H9 (cell line): ENCODE measurements around the gene TRNAU1AP. TPM values are rescaled to one million over a fixed set of nuclear protein-coding genes. Genes with fewer than 3 reads are reported as not detected.

Experiments used
- DNase-seq: peaks from one replicate; pipeline ENCODE4 v3.0.0-alpha.2; 2017
- H2AFZ ChIP-seq: one replicate; pipeline ENCODE4 v1.6.1; 2013; ENCODE audit warnings: mild to moderate bottlenecking, low read length, control low read depth, moderate library complexity
- H2AK5ac ChIP-seq: 2 replicates; pipeline ENCODE4 v1.6.1; 2013; ENCODE audit warnings: low read length, control low read depth, mixed read lengths; ENCODE audit not compliant: insufficient read length
- H2BK120ac ChIP-seq: one replicate; pipeline ENCODE4 v1.6.1; 2013; ENCODE audit warnings: low read depth, mild to moderate bottlenecking, low read length, control low read depth, inconsistent platforms; ENCODE audit not compliant: poor library complexity, severe bottlenecking
- H2BK12ac ChIP-seq: 2 replicates; pipeline ENCODE4 v1.6.1; 2013; ENCODE audit warnings: low read length, control low read depth, mixed read lengths, low read depth; ENCODE audit not compliant: insufficient read length
- H2BK15ac ChIP-seq: 2 replicates; pipeline ENCODE4 v1.6.1; 2013; ENCODE audit warnings: low read depth, low read length, control low read depth
- H2BK20ac ChIP-seq: one replicate; pipeline ENCODE4 v1.6.1; 2013; ENCODE audit warnings: low read depth, mild to moderate bottlenecking, low read length, control low read depth, inconsistent platforms; ENCODE audit not compliant: poor library complexity, severe bottlenecking
- H2BK5ac ChIP-seq: 2 replicates; pipeline ENCODE4 v1.6.1; 2013; ENCODE audit warnings: low read length, control low read depth, mixed read lengths; ENCODE audit not compliant: insufficient read length
- H3K14ac ChIP-seq: 2 replicates; pipeline ENCODE4 v1.6.1; 2013; ENCODE audit warnings: low read length, control low read depth; ENCODE audit not compliant: insufficient read depth
- H3K18ac ChIP-seq: 2 replicates; pipeline ENCODE4 v1.6.1; 2013; ENCODE audit warnings: low read depth, mild to moderate bottlenecking, mixed read lengths, low read length, control low read depth; ENCODE audit not compliant: insufficient read length
- H3K23ac ChIP-seq: 2 replicates; pipeline ENCODE4 v1.6.1; 2013; ENCODE audit warnings: low read length, control low read depth, mixed read lengths, low read depth; ENCODE audit not compliant: insufficient read length
- H3K23me2 ChIP-seq: 2 replicates; pipeline ENCODE4 v1.6.1; 2013; ENCODE audit warnings: low read depth, mild to moderate bottlenecking, mixed read lengths, low read length, control low read depth; ENCODE audit not compliant: insufficient read length, poor library complexity, severe bottlenecking
- H3K27ac ChIP-seq: 2 replicates; pipeline ENCODE4 v1.5.1; 2013; ENCODE audit warnings: low read length, control low read depth, mixed read lengths, low read depth; ENCODE audit not compliant: insufficient read length
- H3K27me3 ChIP-seq: 2 replicates; pipeline ENCODE4 v1.6.1; 2013; ENCODE audit warnings: low read length, control low read depth, inconsistent platforms; ENCODE audit not compliant: insufficient read depth
- H3K4ac ChIP-seq: 2 replicates; pipeline ENCODE4 v1.6.1; 2013; ENCODE audit warnings: low read depth, mild to moderate bottlenecking, control low read depth, inconsistent platforms, low read length, moderate library complexity
- H3K4me1 ChIP-seq: 2 replicates; pipeline ENCODE4 v1.6.1; 2013; ENCODE audit warnings: low read length, control low read depth, inconsistent platforms; ENCODE audit not compliant: insufficient read depth
- H3K4me2 ChIP-seq: 2 replicates; pipeline ENCODE4 v1.6.1; 2013; ENCODE audit warnings: low read length, control low read depth, mixed read lengths; ENCODE audit not compliant: insufficient read length, insufficient read depth
- H3K56ac ChIP-seq: 2 replicates; pipeline ENCODE4 v1.6.1; 2013; ENCODE audit warnings: low read depth, mild to moderate bottlenecking, mixed read lengths, low read length, control low read depth; ENCODE audit not compliant: insufficient read length
- H3K79me1 ChIP-seq: 2 replicates; pipeline ENCODE4 v1.6.1; 2013; ENCODE audit warnings: low read depth, mild to moderate bottlenecking, moderate library complexity, low read length, control low read depth, inconsistent platforms; ENCODE audit not compliant: insufficient read depth, poor library complexity, severe bottlenecking
- H3K79me2 ChIP-seq: 2 replicates; pipeline ENCODE4 v1.6.1; 2013; ENCODE audit warnings: low read length, control low read depth, inconsistent platforms; ENCODE audit not compliant: insufficient read depth
- H3K9ac ChIP-seq: 2 replicates; pipeline ENCODE4 v1.6.1; 2013; ENCODE audit warnings: low read length, control low read depth, mixed read lengths; ENCODE audit not compliant: insufficient read length; ENCODE audit errors: extremely low read depth
- H3K9me3 ChIP-seq: one replicate; pipeline ENCODE4 v1.6.1; 2013; ENCODE audit warnings: low read depth, low read length, inconsistent platforms; ENCODE audit not compliant: control insufficient read depth
- H3T11ph ChIP-seq: one replicate; pipeline ENCODE4 v1.6.1; 2013; ENCODE audit warnings: mild to moderate bottlenecking, low read length, control low read depth, inconsistent platforms
- H4K20me1 ChIP-seq: one replicate; pipeline ENCODE4 v1.6.1; 2013; ENCODE audit not compliant: control insufficient read depth, insufficient read length, insufficient read depth
- H4K5ac ChIP-seq: 2 replicates; pipeline ENCODE4 v1.6.1; 2013; ENCODE audit warnings: low read depth, mild to moderate bottlenecking, mixed read lengths, low read length, control low read depth; ENCODE audit not compliant: insufficient read length
- H4K8ac ChIP-seq: replicated peaks from 2 replicates; pipeline ENCODE4 v1.6.1; 2013; ENCODE audit warnings: low read length, control low read depth, mixed read lengths, low read depth; ENCODE audit not compliant: insufficient read length
- H4K91ac ChIP-seq: 2 replicates; pipeline ENCODE4 v1.6.1; 2013; ENCODE audit warnings: low read depth, mild to moderate bottlenecking, moderate library complexity, mixed read lengths, low read length, control low read depth; ENCODE audit not compliant: insufficient read length
- H3K27ac Mint-ChIP-seq, 3 experiments: 2 replicates in 2 of 3; 3 replicates in 1 of 3; pipeline ENCODE4 v1.8.0; 2020 to 2021; ENCODE audit warnings: mixed read lengths in 3 of 3, mild to moderate bottlenecking in 1 of 3, moderate library complexity in 1 of 3
- H3K27me3 Mint-ChIP-seq: 2 replicates; pipeline ENCODE4 v1.8.0; 2021; ENCODE audit warnings: low read depth, mild to moderate bottlenecking, moderate library complexity, mixed read lengths
- H3K36me3 Mint-ChIP-seq, 3 experiments: 2 replicates in 2 of 3; 3 replicates in 1 of 3; pipeline ENCODE4 v1.8.0; 2020 to 2021; ENCODE audit warnings: low read depth in 3 of 3, mixed read lengths in 3 of 3; ENCODE audit not compliant: insufficient read depth in 1 of 3
- H3K4me1 Mint-ChIP-seq, 2 experiments: 2 replicates each; pipeline ENCODE4 v1.8.0; 2020; ENCODE audit warnings: mixed read lengths in 2 of 2
- H3K4me3 Mint-ChIP-seq, 2 experiments: 2 replicates in 1 of 2; 3 replicates in 1 of 2; pipeline ENCODE4 v1.8.0; 2020 to 2021; ENCODE audit warnings: mild to moderate bottlenecking in 2 of 2, mixed read lengths in 2 of 2, moderate library complexity in 1 of 2
- H3K9me3 Mint-ChIP-seq, 2 experiments: 2 replicates in 1 of 2; 3 replicates in 1 of 2; pipeline ENCODE4 v1.8.0; 2020; ENCODE audit warnings: mild to moderate bottlenecking in 2 of 2, mixed read lengths in 2 of 2, moderate library complexity in 1 of 2
- WGBS: extraction: QIAGEN DNeasy Blood & Tissue Kit; methylation state at CpG from one replicate; pipeline ENCODE4 v1.1.7; 2013; ENCODE audit warnings: missing lambda C conversion rate, low lambda C conversion rate, mixed read lengths; ENCODE audit not compliant: insufficient read length; ENCODE audit errors: extremely low coverage; 5-methylcytosine and 5-hydroxymethylcytosine counted together
- total RNA-seq: library from RNA; stranded (reverse); gene quantifications from 2 replicates; pipeline ENCODE4 v1.2.1, GENCODE V29; 2021
- TF ChIP-seq, protein P1 (sequence below): fragments of 200-600 bp; sonication (generic); conservative IDR thresholded peaks from 3 replicates; pipeline ENCODE4 v1.8.0; 2021; ENCODE audit warnings: antibody characterized with exemption, mild to moderate bottlenecking

The TRNAU1AP gene
- total RNA-seq, 1 experiment from 2014 or later: 45.0 TPM

DNA sequence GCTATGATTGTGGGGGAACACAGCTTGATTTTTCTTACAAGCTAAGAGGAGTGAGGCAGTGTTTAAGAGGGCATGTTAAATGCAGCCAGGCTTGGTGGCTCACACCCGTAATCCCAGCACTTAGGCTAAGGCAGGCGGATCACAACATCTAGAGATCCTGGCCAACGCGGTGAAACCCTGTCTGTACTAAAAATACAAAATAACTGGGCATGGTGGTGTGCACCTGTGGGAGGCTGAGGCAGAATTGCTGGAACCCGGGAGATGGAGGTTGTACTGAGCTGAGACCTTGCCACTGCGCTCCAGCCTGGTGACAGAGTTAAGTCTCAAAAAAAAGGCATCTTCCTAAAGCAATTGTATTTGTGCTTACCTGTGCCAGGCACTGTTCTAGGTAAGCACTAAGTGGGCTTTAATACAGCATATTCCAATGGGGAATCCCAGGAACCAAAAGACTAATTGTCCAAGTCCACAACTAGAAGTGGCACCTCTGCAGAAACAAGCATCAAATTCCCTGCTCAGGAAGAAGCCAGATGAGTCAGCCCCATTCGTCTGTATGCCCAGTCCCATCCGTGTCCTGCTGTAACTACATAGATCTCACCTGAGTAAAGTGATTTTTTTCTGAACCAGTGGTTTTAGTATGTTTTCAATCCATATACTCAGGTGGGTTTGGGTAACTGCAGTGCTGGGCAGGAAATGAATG, 42.5 kb upstream of the TRNAU1AP start:
- no peak overlapping the region for H3K14ac ChIP-seq
- peak overlapping the region; percentile 99 for H3K9ac ChIP-seq
- peaks cover 18 to 33% of the 10 kb centered on the region in 2 experiments for H3K4me1 Mint-ChIP-seq
- no peak overlapping the region for H2BK20ac ChIP-seq
- peaks cover 56% of the 10 kb centered on the region for H3K27me3 Mint-ChIP-seq
- H3K36me3 Mint-ChIP-seq: peaks cover 67 to 81% (median 80%) of the 10 kb centered on the region in 3 experiments
- peak overlapping the region; percentile 89 for H3K27ac ChIP-seq
- H4K5ac ChIP-seq: peak overlapping the region; percentile 79
- H3K4me1 ChIP-seq: peaks cover 2% of the 10 kb centered on the region; the same call in 1 of the 2 replicates
- no peak overlapping the region for H3K56ac ChIP-seq
- no peak overlapping the region for H3K23ac ChIP-seq
- H2BK5ac ChIP-seq: no peak overlapping the region
- H3K27ac Mint-ChIP-seq: peak overlapping the region; percentile 94 to 99 (median 99)
- no peak overlapping the region for H2BK120ac ChIP-seq
- no peak overlapping the region for H3K4ac ChIP-seq
- TF ChIP-seq, protein P1, sequence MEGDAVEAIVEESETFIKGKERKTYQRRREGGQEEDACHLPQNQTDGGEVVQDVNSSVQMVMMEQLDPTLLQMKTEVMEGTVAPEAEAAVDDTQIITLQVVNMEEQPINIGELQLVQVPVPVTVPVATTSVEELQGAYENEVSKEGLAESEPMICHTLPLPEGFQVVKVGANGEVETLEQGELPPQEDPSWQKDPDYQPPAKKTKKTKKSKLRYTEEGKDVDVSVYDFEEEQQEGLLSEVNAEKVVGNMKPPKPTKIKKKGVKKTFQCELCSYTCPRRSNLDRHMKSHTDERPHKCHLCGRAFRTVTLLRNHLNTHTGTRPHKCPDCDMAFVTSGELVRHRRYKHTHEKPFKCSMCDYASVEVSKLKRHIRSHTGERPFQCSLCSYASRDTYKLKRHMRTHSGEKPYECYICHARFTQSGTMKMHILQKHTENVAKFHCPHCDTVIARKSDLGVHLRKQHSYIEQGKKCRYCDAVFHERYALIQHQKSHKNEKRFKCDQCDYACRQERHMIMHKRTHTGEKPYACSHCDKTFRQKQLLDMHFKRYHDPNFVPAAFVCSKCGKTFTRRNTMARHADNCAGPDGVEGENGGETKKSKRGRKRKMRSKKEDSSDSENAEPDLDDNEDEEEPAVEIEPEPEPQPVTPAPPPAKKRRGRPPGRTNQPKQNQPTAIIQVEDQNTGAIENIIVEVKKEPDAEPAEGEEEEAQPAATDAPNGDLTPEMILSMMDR: no peak
- H4K91ac ChIP-seq: no peak overlapping the region
- no peaks in the 10 kb centered on the region for H3K9me3 ChIP-seq
- H3K4me3 Mint-ChIP-seq: peak overlapping the region; percentile 97
- H3K23me2 ChIP-seq: peaks cover 4% of the 10 kb centered on the region
- no peak overlapping the region for H3T11ph ChIP-seq
- peaks cover 7 to 8% of the 10 kb centered on the region in 2 experiments for H3K9me3 Mint-ChIP-seq
- no peaks in the 10 kb centered on the region for H3K79me2 ChIP-seq
- no peak overlapping the region for H2AFZ ChIP-seq
- peaks cover 3% of the 10 kb centered on the region for H4K20me1 ChIP-seq
- no peak overlapping the region for H2AK5ac ChIP-seq
- peak overlapping the region; percentile 65 for H3K4me2 ChIP-seq
- no peak overlapping the region for H2BK15ac ChIP-seq
- H4K8ac ChIP-seq: peak overlapping the region; percentile 38
- H3K27me3 ChIP-seq: no peaks in the 10 kb centered on the region
- no peaks in the 10 kb centered on the region for H3K79me1 ChIP-seq
- no CpG with 5 or more reads among the region's 8 CpGs for whole genome bisulfite sequencing
- peak overlapping the region; percentile 9 for H3K18ac ChIP-seq
- no peak for DNase-seq
- no peak overlapping the region for H2BK12ac ChIP-seq
